Fibroblast of skin of right biceps (primary cell): Measurements from ENCODE around the gene RBM47.
"Not testable (repeated sequence)": the region's sequence is repeated elsewhere in the genome, so short reads cannot be mapped to it uniquely, and the experiment has no call there.

ENCODE experiments used
- DNase-seq: peaks from one replicate; pipeline ENCODE4 v3.0.0-alpha.2; 2013

The RBM47 gene

GRCh38 chr4:40434126-40434687, 195.5 kb downstream of the RBM47 start:
- DNase-seq, result no peak

- DNase-seq, result no peak
Observed at GRCh38 chr4:40432504-40432903, 197.2 kb downstream of the RBM47 start.

- not testable (repeated sequence) for DNase-seq
Observed at GRCh38 chr4:40427871-40428270, 201.8 kb downstream of the RBM47 start.

GRCh38 chr4:40427128-40427527, 202.5 kb downstream of the RBM47 start:
- no peak for DNase-seq

- DNase-seq, result no peak
Observed at GRCh38 chr4:40425799-40426574, 203.7 kb downstream of the RBM47 start.

GRCh38 chr4:40423735-40424134, 205.9 kb downstream of the RBM47 start:
- DNase-seq, result peak; percentile 76

GRCh38 chr4:40421839-40422708, 207.6 kb downstream of the RBM47 start:
- DNase-seq, result no peak

- DNase-seq, result no peak
Observed at GRCh38 chr4:40419231-40419912, 210.3 kb downstream of the RBM47 start.

GRCh38 chr4:40418430-40419230, 211.0 kb downstream of the RBM47 start:
- no peak for DNase-seq

GRCh38 chr4:40417941-40418340, 211.7 kb downstream of the RBM47 start:
- DNase-seq, result no peak

- DNase-seq, result no peak
Observed at GRCh38 chr4:40414673-40415072, 215.0 kb downstream of the RBM47 start.

- DNase-seq, result no peak
Observed at GRCh38 chr4:40412866-40413795, 216.5 kb downstream of the RBM47 start.

GRCh38 chr4:40412388-40412787, 217.3 kb downstream of the RBM47 start:
- no peak for DNase-seq

GRCh38 chr4:40409835-40410234, 219.8 kb downstream of the RBM47 start:
- DNase-seq, result peak; percentile 53

GRCh38 chr4:40407468-40407867, 222.2 kb downstream of the RBM47 start:
- not testable (repeated sequence) for DNase-seq

- no peak for DNase-seq
Observed at GRCh38 chr4:40406340-40406739, 223.3 kb downstream of the RBM47 start.

- DNase-seq, result no peak
Observed at GRCh38 chr4:40405193-40405592, 224.5 kb downstream of the RBM47 start.

GRCh38 chr4:40403081-40403480, 226.6 kb downstream of the RBM47 start:
- no peak for DNase-seq

GRCh38 chr4:40402556-40402955, 227.1 kb downstream of the RBM47 start:
- no peak for DNase-seq

- no peak for DNase-seq
Observed at GRCh38 chr4:40401631-40402030, 228.0 kb downstream of the RBM47 start.

GRCh38 chr4:40401096-40401495, 228.6 kb downstream of the RBM47 start:
- DNase-seq, result no peak
